HUES48 (cell line): Measurements from ENCODE around the gene UBE2I.
A peak's percentile ranks its signal among the peaks of the same experiment; 100 is the strongest.
"Not testable (repeated sequence)": the region's sequence is repeated elsewhere in the genome, so short reads cannot be mapped to it uniquely, and the experiment has no call there.

Experiments used
- H3K27ac ChIP-seq: one replicate; pipeline ENCODE4 v1.7.0; 2013; ENCODE audit warnings: low read depth, low read length, inconsistent platforms
- H3K27me3 ChIP-seq: 2 replicates; pipeline ENCODE4 v1.6.1; 2013; ENCODE audit warnings: mild to moderate bottlenecking, low read length; ENCODE audit not compliant: control insufficient read depth, insufficient read depth
- H3K36me3 ChIP-seq: 2 replicates; pipeline ENCODE4 v1.6.1; 2013; ENCODE audit warnings: low read length; ENCODE audit not compliant: control insufficient read depth, insufficient read depth
- H3K4me1 ChIP-seq: 2 replicates; pipeline ENCODE4 v1.6.1; 2013; ENCODE audit warnings: mild to moderate bottlenecking, low read length; ENCODE audit not compliant: control insufficient read depth, insufficient read depth
- H3K4me3 ChIP-seq: 2 replicates; pipeline ENCODE4 v1.5.1; 2013; ENCODE audit warnings: mild to moderate bottlenecking, low read depth, low read length
- H3K9ac ChIP-seq: 2 replicates; pipeline ENCODE4 v1.6.1; 2013; ENCODE audit warnings: mild to moderate bottlenecking, low read depth, low read length, moderate library complexity
- H3K9me3 ChIP-seq: 2 replicates; pipeline ENCODE4 v1.6.1; 2013; ENCODE audit warnings: low read length; ENCODE audit not compliant: control insufficient read depth, insufficient read depth

The UBE2I gene

GRCh38 chr16:1293921-1294656 is 15.3 kb upstream of the UBE2I start:
- H3K9ac ChIP-seq, result no peak overlapping the region

GRCh38 chr16:1295465-1295864 is 14.0 kb upstream of the UBE2I start:
- Histone ChIP-seq H3K27ac (peak overlapping the region; percentile 20), H3K9ac (no peak overlapping the region), H3K4me1 (peaks cover 9% of the 10 kb centered on the region), H3K36me3 (no peaks in the 10 kb centered on the region), H3K27me3 (peaks cover 18% of the 10 kb centered on the region), H3K4me3 (no peak overlapping the region), H3K9me3 (no peaks in the 10 kb centered on the region)

More at GRCh38 chr16:1293921-1294656, 15.3 kb upstream of the UBE2I start:
- H3K36me3 ChIP-seq, result no peaks in the 10 kb centered on the region
- H3K27ac ChIP-seq, result no peak overlapping the region
- no peak overlapping the region for H3K4me3 ChIP-seq
- H3K9me3 ChIP-seq, result no peaks in the 10 kb centered on the region
- H3K27me3 ChIP-seq, result peaks cover 31% of the 10 kb centered on the region
- H3K4me1 ChIP-seq, result peaks cover 17% of the 10 kb centered on the region

- H3K9me3 ChIP-seq, H3K27me3 ChIP-seq, H3K27ac ChIP-seq, H3K4me3 ChIP-seq, H3K36me3 ChIP-seq, H3K9ac ChIP-seq: not testable (repeated sequence)
- H3K4me1 ChIP-seq, result peaks cover 13% of the 10 kb centered on the region
Observed at GRCh38 chr16:1296688-1297017, 12.8 kb upstream of the UBE2I start.

- H3K27ac ChIP-seq, result no peak overlapping the region
- H3K4me3 ChIP-seq, result no peak overlapping the region
- H3K9ac ChIP-seq, result no peak overlapping the region
- H3K27me3 ChIP-seq, result 0 out of 2 replicates have a peak, but pooled peaks cover 1% of the 10 kb centered on the region
- H3K9me3 ChIP-seq, result no peaks in the 10 kb centered on the region
- no peaks in the 10 kb centered on the region for H3K36me3 ChIP-seq
- peaks cover 13% of the 10 kb centered on the region for H3K4me1 ChIP-seq
Observed at GRCh38 chr16:1297018-1297696, 12.3 kb upstream of the UBE2I start.

GRCh38 chr16:1298406-1298805 is 11.0 kb upstream of the UBE2I start:
- Histone ChIP-seq H3K27me3 (no peaks in the 10 kb centered on the region), H3K9me3 (no peaks in the 10 kb centered on the region), H3K36me3 (no peaks in the 10 kb centered on the region), H3K4me1 (peaks cover 13% of the 10 kb centered on the region), H3K27ac (no peak overlapping the region), H3K9ac (no peak overlapping the region), H3K4me3 (no peak overlapping the region)

GRCh38 chr16:1299012-1299867 is 10.2 kb upstream of the UBE2I start:
- Histone ChIP-seq H3K36me3 (no peaks in the 10 kb centered on the region), H3K4me3 (no peak overlapping the region), H3K4me1 (peaks cover 13% of the 10 kb centered on the region), H3K9ac (no peak overlapping the region), H3K27me3 (no peaks in the 10 kb centered on the region), H3K9me3 (no peaks in the 10 kb centered on the region), H3K27ac (no peak overlapping the region)

GRCh38 chr16:1299868-1300203 is 9.6 kb upstream of the UBE2I start:
- Histone ChIP-seq H3K27me3 (no peaks in the 10 kb centered on the region), H3K9ac (no peak overlapping the region), H3K36me3 (no peaks in the 10 kb centered on the region), H3K4me1 (peaks cover 13% of the 10 kb centered on the region), H3K9me3 (no peaks in the 10 kb centered on the region), H3K4me3 (no peak overlapping the region), H3K27ac (no peak overlapping the region)

- Histone ChIP-seq H3K27me3 (no peaks in the 10 kb centered on the region), H3K36me3 (no peaks in the 10 kb centered on the region), H3K9me3 (no peaks in the 10 kb centered on the region), H3K4me1 (peaks cover 7% of the 10 kb centered on the region), H3K9ac (no peak overlapping the region), H3K4me3 (no peak overlapping the region; the same call in 1 of the 2 replicates), H3K27ac (no peak overlapping the region)
Observed at GRCh38 chr16:1300664-1301476, 8.6 kb upstream of the UBE2I start.

GRCh38 chr16:1301562-1301961 is 7.9 kb upstream of the UBE2I start:
- Histone ChIP-seq H3K36me3 (no peaks in the 10 kb centered on the region), H3K4me1 (peaks cover 7% of the 10 kb centered on the region), H3K9me3 (no peaks in the 10 kb centered on the region), H3K27ac (no peak overlapping the region), H3K27me3 (no peaks in the 10 kb centered on the region), H3K4me3 (no peak overlapping the region), H3K9ac (no peak overlapping the region)

- Histone ChIP-seq H3K9me3 (no peaks in the 10 kb centered on the region), H3K9ac (no peak overlapping the region), H3K27me3 (no peaks in the 10 kb centered on the region), H3K4me3 (no peak overlapping the region), H3K4me1 (peaks cover 5% of the 10 kb centered on the region), H3K36me3 (no peaks in the 10 kb centered on the region), H3K27ac (no peak overlapping the region)
Observed at GRCh38 chr16:1305823-1306222, 3.6 kb upstream of the UBE2I start.
